NB4 (cell line): ENCODE measurements around the gene RGS3.

ENCODE experiments used
- POLR2A ChIP-seq: IDR thresholded peaks from 2 replicates; pipeline ENCODE4 v1.6.1; 2011; ENCODE audit warnings: mild to moderate bottlenecking; ENCODE audit not compliant: insufficient read length; ENCODE audit errors: extremely low read depth
- TF ChIP-seq, protein P1 (sequence below): IDR thresholded peaks from one replicate; pipeline ENCODE4 v1.5.1; 2012; ENCODE audit warnings: low read depth, low read length

DNA sequence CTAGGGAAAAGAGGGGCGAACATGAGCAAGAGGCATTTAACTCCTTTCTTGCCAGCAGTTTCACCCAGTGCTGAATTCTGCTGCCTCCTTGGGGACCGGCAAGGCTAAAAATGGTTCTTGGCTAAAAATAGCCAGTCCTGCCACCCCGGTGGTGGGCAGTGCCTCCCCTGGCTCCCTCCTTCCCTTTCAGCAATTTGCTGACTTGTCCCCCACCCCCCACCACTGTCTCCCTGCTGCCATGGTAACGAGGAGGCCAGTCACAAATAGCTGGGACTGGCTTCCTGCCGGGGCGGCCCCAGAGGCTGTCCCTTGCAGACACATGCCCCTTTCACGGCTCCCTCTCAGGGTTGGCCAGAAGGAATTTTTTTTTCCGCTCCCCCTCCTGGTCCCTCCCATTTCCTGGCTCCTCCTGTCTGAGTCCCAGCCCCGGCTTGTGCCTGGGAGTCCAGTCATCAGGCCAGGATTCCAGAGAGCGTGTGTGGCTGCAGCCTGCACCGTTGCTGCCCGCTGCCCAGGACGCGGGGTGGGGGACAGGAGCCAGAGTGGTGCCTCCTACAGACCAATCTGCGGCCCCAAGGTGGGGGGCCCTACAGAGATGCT, 130.3 kb downstream of the RGS3 start:
- TF ChIP-seq, protein P1, sequence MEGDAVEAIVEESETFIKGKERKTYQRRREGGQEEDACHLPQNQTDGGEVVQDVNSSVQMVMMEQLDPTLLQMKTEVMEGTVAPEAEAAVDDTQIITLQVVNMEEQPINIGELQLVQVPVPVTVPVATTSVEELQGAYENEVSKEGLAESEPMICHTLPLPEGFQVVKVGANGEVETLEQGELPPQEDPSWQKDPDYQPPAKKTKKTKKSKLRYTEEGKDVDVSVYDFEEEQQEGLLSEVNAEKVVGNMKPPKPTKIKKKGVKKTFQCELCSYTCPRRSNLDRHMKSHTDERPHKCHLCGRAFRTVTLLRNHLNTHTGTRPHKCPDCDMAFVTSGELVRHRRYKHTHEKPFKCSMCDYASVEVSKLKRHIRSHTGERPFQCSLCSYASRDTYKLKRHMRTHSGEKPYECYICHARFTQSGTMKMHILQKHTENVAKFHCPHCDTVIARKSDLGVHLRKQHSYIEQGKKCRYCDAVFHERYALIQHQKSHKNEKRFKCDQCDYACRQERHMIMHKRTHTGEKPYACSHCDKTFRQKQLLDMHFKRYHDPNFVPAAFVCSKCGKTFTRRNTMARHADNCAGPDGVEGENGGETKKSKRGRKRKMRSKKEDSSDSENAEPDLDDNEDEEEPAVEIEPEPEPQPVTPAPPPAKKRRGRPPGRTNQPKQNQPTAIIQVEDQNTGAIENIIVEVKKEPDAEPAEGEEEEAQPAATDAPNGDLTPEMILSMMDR: no peak
- no peak for TF ChIP-seq POLR2A
